Cardiac muscle cell (in vitro differentiated cells and primary cell): Measurements from ENCODE around the gene NOXA1. TPM values are rescaled to one million over a fixed set of nuclear protein-coding genes. Genes with fewer than 3 reads are reported as not detected.

Source experiments
- DNase-seq, 2 donors: peaks; one replicate each; pipeline versions ENCODE4 v3.0.0 to v3.0.0-alpha.2; 2010 to 2017; ENCODE audit warnings: low read depth in 1 of 2, low spot score in 1 of 2
- H3K27ac ChIP-seq: fragments of 200-600 bp; sonication (generic); 2 replicates; pipeline ENCODE4 v1.5.1; 2016
- H3K27me3 ChIP-seq: fragments of 200-600 bp; sonication (generic); 2 replicates; pipeline ENCODE4 v1.6.0; 2016; ENCODE audit warnings: control low read depth
- H3K36me3 ChIP-seq: fragments of 200-600 bp; sonication (generic); 2 replicates; pipeline ENCODE4 v1.5.1; 2016; ENCODE audit warnings: control low read depth
- H3K4me1 ChIP-seq: fragments of 200-600 bp; sonication (generic); 2 replicates; pipeline ENCODE4 v1.8.1; 2017; ENCODE audit warnings: low read depth, mild to moderate bottlenecking, mixed run types
- H3K4me3 ChIP-seq: fragments of 200-600 bp; sonication (generic); 2 replicates; pipeline ENCODE4 v1.5.1; 2016; ENCODE audit warnings: mild to moderate bottlenecking
- H3K9me3 ChIP-seq: fragments of 200-600 bp; sonication (generic); 2 replicates; pipeline ENCODE4 v1.5.1; 2017; ENCODE audit warnings: low read depth, mild to moderate bottlenecking, control low read depth
- polyA plus RNA-seq: library from polyadenylated mRNA; unstranded; fragments of >200 nt; fragmentation: Nextera tagmentation; extraction: Ambion mirVana; gene quantifications from 2 replicates; pipeline ENCODE4 v1.2.1, GENCODE V29; 2016
- total RNA-seq: library from RNA; depleted of rRNA; stranded (reverse); fragments of >200 nt; gene quantifications from 2 replicates; pipeline ENCODE4 v1.2.3, GENCODE V29; 2016
- TF ChIP-seq, protein P1 (sequence below): IDR thresholded peaks from 2 replicates; pipeline ENCODE4 v1.5.1; 2012; ENCODE audit warnings: low read depth, mild to moderate bottlenecking, low read length

NOXA1 gene
- total and polyA plus RNA-seq, 2 experiments from 2014 or later = 8.1 to 12.0 TPM

GRCh38 chr9:137428841-137429545 is 5.8 kb downstream of the NOXA1 start:
- no peaks in the 10 kb centered on the region for H3K9me3 ChIP-seq
- H3K27ac ChIP-seq = no peak overlapping the region
- H3K36me3 ChIP-seq = no peaks in the 10 kb centered on the region
- TF ChIP-seq, protein P1, sequence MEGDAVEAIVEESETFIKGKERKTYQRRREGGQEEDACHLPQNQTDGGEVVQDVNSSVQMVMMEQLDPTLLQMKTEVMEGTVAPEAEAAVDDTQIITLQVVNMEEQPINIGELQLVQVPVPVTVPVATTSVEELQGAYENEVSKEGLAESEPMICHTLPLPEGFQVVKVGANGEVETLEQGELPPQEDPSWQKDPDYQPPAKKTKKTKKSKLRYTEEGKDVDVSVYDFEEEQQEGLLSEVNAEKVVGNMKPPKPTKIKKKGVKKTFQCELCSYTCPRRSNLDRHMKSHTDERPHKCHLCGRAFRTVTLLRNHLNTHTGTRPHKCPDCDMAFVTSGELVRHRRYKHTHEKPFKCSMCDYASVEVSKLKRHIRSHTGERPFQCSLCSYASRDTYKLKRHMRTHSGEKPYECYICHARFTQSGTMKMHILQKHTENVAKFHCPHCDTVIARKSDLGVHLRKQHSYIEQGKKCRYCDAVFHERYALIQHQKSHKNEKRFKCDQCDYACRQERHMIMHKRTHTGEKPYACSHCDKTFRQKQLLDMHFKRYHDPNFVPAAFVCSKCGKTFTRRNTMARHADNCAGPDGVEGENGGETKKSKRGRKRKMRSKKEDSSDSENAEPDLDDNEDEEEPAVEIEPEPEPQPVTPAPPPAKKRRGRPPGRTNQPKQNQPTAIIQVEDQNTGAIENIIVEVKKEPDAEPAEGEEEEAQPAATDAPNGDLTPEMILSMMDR = no peak
- H3K27me3 ChIP-seq = no peaks in the 10 kb centered on the region
- no peak overlapping the region for H3K4me3 ChIP-seq
- peaks cover 13% of the 10 kb centered on the region for H3K4me1 ChIP-seq
- no peak for DNase-seq

GRCh38 chr9:137429546-137429890 is 6.3 kb downstream of the NOXA1 start:
- Histone ChIP-seq H3K27ac (no peak overlapping the region), H3K4me1 (peaks cover 13% of the 10 kb centered on the region)
- TF ChIP-seq, protein P1 = no peak

GRCh38 chr9:137429974-137430722 is 7.0 kb downstream of the NOXA1 start:
- no peak overlapping the region for H3K27ac ChIP-seq
- TF ChIP-seq, protein P1 = no peak
- peaks cover 9% of the 10 kb centered on the region for H3K4me1 ChIP-seq
- no peak overlapping the region for H3K4me3 ChIP-seq
- no peak for DNase-seq
- no peaks in the 10 kb centered on the region for H3K9me3 ChIP-seq
- no peaks in the 10 kb centered on the region for H3K27me3 ChIP-seq
- no peaks in the 10 kb centered on the region for H3K36me3 ChIP-seq

More at GRCh38 chr9:137429546-137429890, 6.3 kb downstream of the NOXA1 start:
- Histone ChIP-seq H3K4me3 (no peak overlapping the region), H3K36me3 (no peaks in the 10 kb centered on the region), H3K9me3 (no peaks in the 10 kb centered on the region), H3K27me3 (no peaks in the 10 kb centered on the region)
- DNase-seq = no peak

DNA sequence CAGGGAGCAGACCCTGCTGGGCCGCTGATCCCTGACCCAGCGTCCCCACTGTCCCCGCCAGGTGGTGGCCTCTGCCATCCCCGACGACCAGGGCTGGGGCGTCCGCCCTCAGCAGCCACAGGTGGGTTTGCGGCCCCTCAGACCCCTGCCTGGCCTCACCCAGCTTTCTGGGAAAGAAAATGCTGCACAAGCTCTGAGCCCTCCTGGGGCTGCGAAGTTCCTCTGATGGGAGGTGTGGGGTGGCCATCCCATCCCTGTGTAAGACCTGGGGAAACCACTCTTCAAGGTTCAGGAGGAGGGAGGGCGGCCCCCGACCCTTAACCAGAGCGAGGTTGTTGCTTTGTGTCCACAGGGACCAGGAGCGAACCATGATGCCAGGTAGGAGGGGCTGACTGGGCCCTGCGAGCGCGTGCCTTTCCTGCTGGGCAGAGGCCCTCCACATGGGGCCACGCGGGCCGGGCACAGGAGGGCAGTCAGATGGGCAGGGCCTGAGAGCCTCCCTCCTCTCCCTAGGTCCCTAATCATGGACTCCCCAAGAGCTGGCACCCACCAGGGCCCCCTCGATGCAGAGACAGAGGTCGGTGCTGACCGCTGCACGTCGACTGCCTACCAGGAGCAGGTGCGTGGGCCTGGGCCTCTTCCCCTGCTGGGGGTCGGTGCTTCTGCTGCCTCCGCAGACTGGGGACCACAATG is 7.7 kb downstream of the NOXA1 start:
- Histone ChIP-seq H3K27ac (no peak overlapping the region), H3K4me1 (peaks cover 1% of the 10 kb centered on the region), H3K27me3 (no peaks in the 10 kb centered on the region), H3K4me3 (no peak overlapping the region), H3K36me3 (no peaks in the 10 kb centered on the region), H3K9me3 (no peaks in the 10 kb centered on the region)
- TF ChIP-seq, protein P1 = no peak
- no peak for DNase-seq

- Histone ChIP-seq H3K27ac (no peak overlapping the region), H3K9me3 (no peaks in the 10 kb centered on the region), H3K36me3 (no peaks in the 10 kb centered on the region), H3K27me3 (no peaks in the 10 kb centered on the region), H3K4me3 (no peak overlapping the region), H3K4me1 (no peaks in the 10 kb centered on the region)
- no peak for DNase-seq
- TF ChIP-seq, protein P1 = no peak
Observed at GRCh38 chr9:137431416-137431931, 8.3 kb downstream of the NOXA1 start.
